HG03045 (cell line): ENCODE data around the gene CHRM4.
A peak's percentile ranks its signal among the peaks of the same experiment; 100 is the strongest.

ENCODE experiments used
- ATAC-seq: cut with Tn5 transposase; IDR thresholded peaks from one replicate; pipeline ENCODE4 v1.9.1; 2021; ENCODE audit warnings: mild to moderate bottlenecking, moderate library complexity; ENCODE audit not compliant: unreplicated experiment

The CHRM4 gene

GRCh38 chr11:46350695-46351094 lies 40.9 kb downstream of the CHRM4 start:
- ATAC-seq = no peak

DNA sequence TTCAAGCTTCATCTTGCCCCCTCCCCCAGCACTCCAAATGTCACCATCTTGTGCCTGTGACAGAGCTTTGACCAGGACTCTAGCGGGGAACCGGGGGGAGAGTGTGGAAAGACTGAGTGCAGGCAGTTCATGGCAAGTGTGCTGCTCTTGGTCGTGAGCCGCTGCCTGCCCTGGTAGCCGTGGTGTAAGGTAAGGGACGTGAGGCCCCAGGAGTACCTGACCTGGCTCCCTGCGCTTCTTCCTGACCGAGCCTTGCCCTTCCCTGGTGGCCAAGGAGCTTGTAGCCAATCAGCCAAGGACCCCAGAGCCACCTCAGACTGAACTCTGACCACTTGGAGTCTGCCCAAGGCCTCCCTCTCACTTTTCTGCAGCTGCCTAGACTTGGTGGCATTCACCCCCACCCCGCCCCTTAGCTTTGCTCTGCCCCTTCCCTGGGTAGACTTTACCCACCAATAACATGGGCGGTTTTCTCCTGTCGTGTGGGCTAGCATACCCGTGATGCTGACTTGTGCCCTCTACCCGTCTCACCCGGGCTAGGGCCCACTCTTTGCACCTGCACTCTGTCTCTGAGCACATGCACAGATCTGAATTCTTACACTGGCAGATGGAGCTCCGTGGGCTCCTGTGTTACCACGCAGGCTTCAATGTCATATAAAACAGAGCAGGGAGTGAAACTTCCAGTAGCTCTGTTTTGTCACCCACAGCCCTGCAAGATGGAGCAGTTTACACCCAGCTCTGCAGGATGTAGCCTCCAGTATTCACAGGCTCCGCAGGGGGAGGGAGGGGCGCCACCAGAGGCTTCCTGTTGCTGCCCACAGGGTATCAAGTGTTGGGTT lies 42.8 kb downstream of the CHRM4 start:
- ATAC-seq = no peak

DNA sequence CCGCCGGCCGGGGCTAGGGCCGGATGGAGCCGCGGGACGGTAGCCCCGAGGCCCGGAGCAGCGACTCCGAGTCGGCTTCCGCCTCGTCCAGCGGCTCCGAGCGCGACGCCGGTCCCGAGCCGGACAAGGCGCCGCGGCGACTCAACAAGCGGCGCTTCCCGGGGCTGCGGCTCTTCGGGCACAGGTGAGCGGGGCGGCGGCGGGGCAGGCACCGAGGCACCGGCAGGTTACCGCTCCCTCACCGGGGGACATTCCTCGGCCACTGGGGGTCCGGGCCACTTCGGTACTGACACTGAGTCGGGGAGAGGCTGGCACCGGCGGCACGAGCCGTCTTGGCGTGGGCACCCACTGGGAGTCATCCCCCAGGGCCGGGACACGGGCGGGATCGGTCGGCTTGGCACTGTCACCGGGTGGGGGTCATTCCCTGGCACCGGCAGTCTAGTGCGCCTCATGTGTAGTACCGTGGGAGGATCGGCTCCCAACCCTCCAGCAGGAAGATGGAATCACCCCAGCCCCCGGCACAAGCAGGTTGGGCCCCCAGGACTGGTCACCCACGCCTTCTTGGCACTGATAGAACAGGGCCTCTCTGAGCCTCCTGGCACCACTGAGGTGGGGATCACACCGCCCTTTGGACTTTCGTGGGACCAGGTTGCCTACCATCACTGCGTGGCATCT lies 43.8 kb downstream of the CHRM4 start:
- ATAC-seq = peak; percentile 6

DNA sequence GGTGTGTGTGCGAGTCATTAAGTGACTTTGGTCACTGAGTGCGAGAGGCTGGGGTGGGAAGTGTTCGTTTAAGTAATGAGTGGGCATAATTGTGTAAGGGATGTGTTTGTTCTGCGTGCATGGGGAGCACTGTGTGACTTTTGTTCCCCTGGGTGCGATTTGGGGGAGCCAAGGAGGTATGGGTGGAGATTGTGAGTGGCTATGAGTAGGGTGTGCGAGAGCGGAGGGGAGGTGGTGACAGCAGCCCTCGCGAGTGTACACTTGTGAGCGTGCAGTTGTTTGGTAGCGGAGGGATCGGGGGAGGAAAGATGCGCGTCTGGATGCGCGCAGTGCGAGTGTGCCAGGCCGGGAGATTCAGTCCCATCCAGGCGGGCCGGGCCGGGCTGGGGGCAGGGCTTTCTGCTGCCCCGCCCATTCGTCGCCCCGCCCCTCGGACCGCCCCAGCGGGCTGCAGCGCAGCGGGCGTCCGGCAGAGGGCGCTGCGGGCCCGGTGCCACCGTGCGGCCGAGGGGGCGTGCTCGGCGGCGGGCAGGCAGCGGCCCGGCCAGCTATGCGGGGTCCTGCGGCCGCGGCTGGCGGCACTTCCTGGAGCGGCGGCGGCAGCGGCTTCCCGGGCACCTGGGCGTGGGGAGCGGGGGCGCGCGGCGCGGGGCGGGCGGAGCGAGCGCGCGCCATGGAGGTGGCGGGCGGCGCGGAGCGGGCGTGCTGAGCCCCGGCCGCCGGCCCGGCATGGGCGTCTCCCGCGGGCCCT lies 44.5 kb downstream of the CHRM4 start, which contains the start of gene DGKZ:
Gene DGKZ (plus strand): TSS at position 578 of the 751 bp plus-strand sequence. CDS start 197 bp downstream, outside the sequence.
- peak; percentile 78 for ATAC-seq

DNA sequence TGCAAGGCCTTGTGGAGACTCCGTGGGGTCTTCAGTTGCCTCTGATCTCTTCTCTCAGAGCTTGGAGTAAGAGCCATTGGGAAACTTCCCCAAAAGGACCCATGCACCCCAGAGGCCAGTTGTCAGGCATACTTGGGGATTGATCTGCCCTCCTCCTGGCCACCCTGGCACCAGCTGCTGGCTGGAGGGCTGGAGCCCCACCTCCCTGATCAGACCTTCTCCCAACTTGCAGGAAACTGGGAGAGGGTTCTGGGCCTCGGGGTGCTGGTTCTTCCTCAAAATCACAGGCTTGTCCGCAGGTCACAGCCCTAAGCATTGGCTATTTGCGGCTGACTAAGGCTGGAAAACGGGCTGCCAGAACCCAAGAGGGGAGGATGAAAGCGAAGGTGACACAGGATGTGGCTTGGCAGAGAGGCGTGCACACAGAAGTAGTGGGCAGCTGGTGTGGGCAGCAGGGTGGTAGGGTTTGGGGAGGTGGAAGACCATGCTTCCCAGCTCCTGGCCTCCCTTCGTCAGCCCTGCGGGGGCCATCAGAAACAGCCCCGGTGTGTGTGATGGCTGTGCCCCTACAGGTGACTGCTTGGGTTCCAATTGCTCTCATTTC lies 45.6 kb downstream of the CHRM4 start:
- ATAC-seq = no peak

DNA sequence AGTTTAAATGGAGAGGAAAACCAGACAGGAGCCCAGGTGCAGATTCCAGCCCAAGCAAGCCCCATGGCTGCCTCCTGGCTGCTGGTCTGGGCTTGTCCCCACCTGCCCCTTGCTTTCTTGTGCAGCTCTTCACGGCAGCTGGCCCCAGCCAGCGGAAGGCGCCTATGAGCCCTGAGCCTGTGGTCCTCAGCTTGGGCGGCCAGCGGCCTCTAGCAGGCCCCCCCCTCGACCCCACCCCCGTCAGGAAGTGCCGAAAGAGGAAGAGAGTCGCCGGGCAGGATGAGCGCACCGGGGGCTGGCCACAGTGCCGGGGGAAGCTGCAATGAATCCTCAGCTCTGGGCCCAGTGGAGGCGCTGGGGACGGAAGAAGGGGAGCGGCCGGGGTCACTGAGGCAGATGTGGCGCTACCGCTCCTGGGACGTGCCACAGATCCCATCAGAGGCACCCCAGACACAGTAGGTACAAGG lies 46.4 kb downstream of the CHRM4 start:
- no peak for ATAC-seq

- no peak for ATAC-seq
Observed at GRCh38 chr11:46343520-46343919, 48.1 kb downstream of the CHRM4 start.

DNA sequence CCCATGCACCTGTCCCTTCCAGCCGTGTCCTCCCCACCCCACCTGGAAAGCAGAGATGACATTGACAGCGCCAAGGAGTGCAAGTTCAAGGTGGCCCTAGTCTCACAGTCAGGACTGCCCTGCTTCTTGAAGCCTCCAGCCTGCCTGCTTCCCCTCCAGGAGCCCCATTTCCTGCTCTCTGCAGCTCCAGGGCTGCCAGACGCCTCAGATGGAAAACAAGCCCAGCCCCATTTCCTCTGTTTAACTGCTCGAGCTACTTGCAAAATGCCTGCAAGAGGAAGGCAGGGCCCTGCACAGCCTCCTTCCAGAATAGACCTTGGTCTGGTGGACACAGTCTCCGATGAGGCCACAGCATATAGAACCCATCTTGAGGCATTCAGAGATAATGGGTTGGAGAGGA lies 49.3 kb downstream of the CHRM4 start:
- ATAC-seq = no peak

DNA sequence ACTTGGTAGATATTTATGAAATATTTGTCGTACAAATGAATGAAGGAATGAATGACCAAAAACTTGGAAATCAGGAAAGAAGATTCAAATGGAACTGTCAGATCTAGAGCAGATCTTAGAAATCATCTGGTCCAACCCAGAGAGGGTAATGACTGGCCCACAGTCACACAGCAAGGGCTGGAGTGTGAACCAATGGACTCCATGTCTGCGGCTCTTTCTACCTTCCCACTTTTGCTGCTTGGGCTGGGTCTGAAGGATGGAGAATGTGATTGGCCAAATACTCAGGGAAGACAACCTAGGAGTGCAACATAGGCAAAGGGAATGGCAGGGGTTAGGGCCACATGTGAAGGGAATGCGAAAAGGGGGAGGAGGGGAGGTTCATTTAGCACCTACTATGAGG lies 50.1 kb downstream of the CHRM4 start:
- ATAC-seq = no peak

DNA sequence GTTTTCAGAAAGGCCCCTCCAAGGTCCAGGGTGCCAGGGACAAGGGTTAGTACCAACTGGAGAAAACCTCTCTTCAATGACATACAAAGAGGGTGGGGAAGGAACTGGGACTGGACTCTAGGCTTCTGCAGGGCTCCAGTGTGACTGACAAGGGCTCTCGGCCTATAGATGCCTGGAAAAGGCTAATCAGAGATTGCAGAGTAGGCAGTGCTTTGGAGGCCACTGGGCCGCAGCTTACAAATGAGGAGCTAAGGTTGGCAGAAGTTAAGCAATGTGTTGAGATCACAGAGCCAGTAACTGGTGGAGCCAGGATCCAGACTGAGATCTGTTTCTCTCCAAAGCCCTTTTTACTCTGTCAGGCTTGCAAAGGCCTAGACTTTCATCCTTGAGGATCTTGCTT lies 51.8 kb downstream of the CHRM4 start:
- no peak for ATAC-seq

DNA sequence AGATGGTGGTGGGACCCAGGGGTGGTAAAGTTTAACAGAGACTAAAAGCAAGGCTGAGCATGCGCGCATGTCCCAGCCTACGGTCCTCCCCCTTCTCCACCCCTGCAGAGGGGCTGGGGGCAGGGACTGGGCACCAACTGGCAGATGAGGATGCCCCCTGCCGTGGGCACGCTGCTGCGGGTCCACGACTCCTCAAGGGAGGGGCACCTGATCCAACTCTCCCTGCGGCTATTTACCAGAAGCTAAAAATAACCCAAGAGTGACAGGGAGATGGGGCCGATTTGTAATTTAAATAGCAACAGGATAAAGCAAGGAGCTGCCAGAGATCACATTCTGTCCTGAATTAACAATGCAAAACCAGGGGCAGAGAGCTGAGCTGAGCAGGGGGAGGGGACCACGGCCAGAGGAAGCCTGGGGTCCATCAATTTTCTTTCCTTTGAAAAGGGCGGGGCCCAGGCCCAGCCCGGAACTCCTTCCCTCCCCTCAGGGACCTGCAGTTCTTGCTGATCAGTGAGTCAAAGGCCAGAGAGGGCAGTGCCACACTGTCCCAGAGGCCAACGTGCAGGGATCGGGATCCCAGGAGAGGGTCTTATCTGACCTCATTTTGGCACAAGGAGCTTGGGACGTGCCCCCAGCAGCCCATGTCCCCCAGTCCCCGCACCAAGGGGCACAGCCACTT lies 52.4 kb downstream of the CHRM4 start:
- ATAC-seq = no peak

DNA sequence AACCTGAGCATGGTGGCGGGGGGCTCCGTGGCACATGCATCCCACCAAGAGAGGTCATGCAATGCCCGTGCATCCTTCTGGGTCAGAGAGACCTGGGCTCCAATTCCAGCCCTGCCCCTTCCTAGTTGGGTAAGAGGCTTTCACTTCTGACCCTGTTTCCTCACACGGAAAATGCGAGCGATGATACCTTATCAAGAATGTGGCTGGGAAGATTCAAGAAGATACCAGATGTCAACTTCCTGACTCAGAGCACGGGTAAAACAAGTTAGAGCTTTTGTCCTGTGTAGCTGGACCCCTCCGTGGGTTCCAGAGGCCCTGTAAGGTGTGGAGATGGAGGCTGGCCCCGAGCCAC lies 53.0 kb downstream of the CHRM4 start:
- no peak for ATAC-seq

- no peak for ATAC-seq
Observed at GRCh38 chr11:46337626-46338345, 53.8 kb downstream of the CHRM4 start.

DNA sequence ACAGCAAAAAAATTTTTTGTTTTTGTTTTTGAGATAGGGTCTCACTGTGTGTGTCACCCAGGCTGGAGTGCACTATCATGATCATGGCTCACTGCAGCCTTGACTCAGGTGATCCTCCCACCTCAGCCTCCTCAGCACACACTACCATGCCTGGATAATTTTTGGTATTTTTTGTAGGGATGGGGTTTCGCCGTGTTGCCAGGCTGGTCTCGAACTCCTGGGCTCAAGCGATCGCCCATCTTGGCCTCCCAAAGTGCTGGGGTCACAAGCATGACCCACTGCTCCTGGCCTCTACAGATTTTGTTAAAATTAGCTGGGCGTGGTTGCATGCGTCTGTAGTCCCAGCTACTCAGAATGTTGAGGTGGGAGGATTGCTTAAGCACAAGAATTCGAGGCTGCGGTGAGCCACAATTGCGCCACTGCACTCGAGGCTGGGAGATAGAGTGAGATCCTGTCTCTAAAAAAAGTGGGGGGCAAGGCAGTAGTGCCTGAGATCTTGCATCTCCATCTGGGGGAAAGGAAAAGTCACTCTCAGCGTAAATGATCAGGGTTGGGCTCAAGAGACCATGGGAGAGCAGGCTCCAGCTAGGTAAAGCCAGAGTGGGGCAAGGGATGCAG lies 54.9 kb downstream of the CHRM4 start:
- no peak for ATAC-seq

- no peak for ATAC-seq
Observed at GRCh38 chr11:46335890-46336562, 55.5 kb downstream of the CHRM4 start.

GRCh38 chr11:46335271-46335670 lies 56.3 kb downstream of the CHRM4 start:
- no peak for ATAC-seq

- no peak for ATAC-seq
Observed at GRCh38 chr11:46334211-46334610, 57.4 kb downstream of the CHRM4 start.
